Lower leg skin (tissue), 3 donors: Measurements from ENCODE around the gene KPNB1.

Source experiments
- CTCF ChIP-seq, 3 donors: fragments of 450-650 bp; IDR thresholded peaks; one replicate each; pipeline ENCODE4 v1.5.1; 2016; ENCODE audit warnings: antibody characterized with exemption in 3 of 3, mild to moderate bottlenecking in 3 of 3, moderate library complexity in 2 of 3
- POLR2A ChIP-seq, 2 donors: fragments of 450-650 bp; IDR thresholded peaks; one replicate each; pipeline ENCODE4 v1.6.1; 2016 to 2017; ENCODE audit warnings: antibody characterized with exemption in 2 of 2, mild to moderate bottlenecking in 1 of 2, moderate library complexity in 1 of 2

GRCh38 chr17:47649972-47650524, 329 bp downstream of the KPNB1 start:
- TF ChIP-seq CTCF (IDR thresholded peaks at IDR 0.05) (no peak), POLR2A (IDR thresholded peaks at IDR 0.05) (no peak)
